Neural cell (in vitro differentiated cells): Measurements from ENCODE around the gene COG2. TPM values are rescaled to one million over a fixed set of nuclear protein-coding genes. Genes with fewer than 3 reads are reported as not detected.

ENCODE experiments used
- H2AFZ ChIP-seq: fragments of 200-600, 300-800 bp; sonication (generic), shearing (Covaris generic); 2 replicates; pipeline ENCODE4 v1.6.0; 2014; ENCODE audit warnings: low read depth, mild to moderate bottlenecking, antibody characterized with exemption, low read length, moderate library complexity
- H3F3A ChIP-seq: fragments of 200-600 bp; shearing (Covaris generic); 2 replicates; pipeline ENCODE4 v1.6.1; 2016; ENCODE audit warnings: mild to moderate bottlenecking, moderate library complexity, mixed read lengths, antibody characterized with exemption, low read length; ENCODE audit not compliant: insufficient read depth, poor library complexity, severe bottlenecking
- H3K27ac ChIP-seq: fragments of 200-600, 300-800 bp; sonication (generic), shearing (Covaris generic); 2 replicates; pipeline ENCODE4 v1.5.1; 2014; ENCODE audit warnings: mild to moderate bottlenecking, low read length, moderate library complexity
- H3K27me3 ChIP-seq: fragments of 300-800, 200-600 bp; sonication (generic), shearing (Covaris generic); 2 replicates; pipeline ENCODE4 v1.6.0; 2014; ENCODE audit warnings: mild to moderate bottlenecking, low read depth, low read length, moderate library complexity; ENCODE audit not compliant: insufficient read depth
- H3K36me3 ChIP-seq: fragments of 300-800, 200-600 bp; sonication (generic), shearing (Covaris generic); 2 replicates; pipeline ENCODE4 v1.5.1; 2014; ENCODE audit warnings: mild to moderate bottlenecking, antibody characterized with exemption, low read length, moderate library complexity; ENCODE audit not compliant: insufficient read depth
- H3K4me2 ChIP-seq: fragments of 300-800, 200-600 bp; sonication (generic), shearing (Covaris generic); 2 replicates; pipeline ENCODE4 v1.6.0; 2014; ENCODE audit warnings: mild to moderate bottlenecking, low read length
- H3K4me3 ChIP-seq: fragments of 300-800, 200-600 bp; sonication (generic), shearing (Covaris generic); 2 replicates; pipeline ENCODE4 v1.5.1; 2014; ENCODE audit warnings: mild to moderate bottlenecking, low read length, moderate library complexity
- H3K79me2 ChIP-seq: fragments of 200-600 bp; shearing (Covaris generic); replicated peaks from 2 replicates; pipeline ENCODE4 v1.6.0; 2014; ENCODE audit warnings: mild to moderate bottlenecking, low read length, moderate library complexity; ENCODE audit not compliant: insufficient read depth
- H3K9ac ChIP-seq: fragments of 300-800, 200-600 bp; sonication (generic), shearing (Covaris generic); 2 replicates; pipeline ENCODE4 v1.6.1; 2016; ENCODE audit warnings: mild to moderate bottlenecking, low read length, mixed read lengths
- H3K9me2 ChIP-seq: fragments of 200-600 bp; shearing (Covaris generic); 2 replicates; pipeline ENCODE4 v1.6.1; 2016; ENCODE audit warnings: mild to moderate bottlenecking, low read length, mixed read lengths; ENCODE audit not compliant: insufficient read depth
- H3K9me3 ChIP-seq: fragments of 200-600, 300-800 bp; sonication (generic), shearing (Covaris generic); 2 replicates; pipeline ENCODE4 v1.6.1; 2016; ENCODE audit warnings: mild to moderate bottlenecking, mixed run types, low read length, moderate library complexity, mixed read lengths
- H4K20me1 ChIP-seq: fragments of 200-600 bp; shearing (Covaris generic); 2 replicates; pipeline ENCODE4 v1.6.1; 2016; ENCODE audit warnings: mild to moderate bottlenecking, mixed run types; ENCODE audit not compliant: insufficient read depth
- EP300 ChIP-seq: fragments of 450-650 bp; conservative IDR thresholded peaks from 2 replicates; pipeline ENCODE4 v1.6.1; 2014; ENCODE audit warnings: antibody characterized with exemption, mild to moderate bottlenecking, moderate library complexity; ENCODE audit not compliant: poor library complexity, severe bottlenecking
- EZH2 ChIP-seq: fragments of 200-600, 300-800 bp; shearing (Covaris generic), sonication (generic); IDR thresholded peaks from 2 replicates; pipeline ENCODE4 v1.6.1; 2014; ENCODE audit warnings: antibody characterized with exemption, low read length, borderline replicate concordance, mild to moderate bottlenecking; ENCODE audit not compliant: insufficient read depth, poor library complexity, severe bottlenecking
- MXI1 ChIP-seq: fragments of 450-650 bp; conservative IDR thresholded peaks from 2 replicates; pipeline ENCODE4 v1.6.1; 2014; ENCODE audit warnings: antibody characterized with exemption, mild to moderate bottlenecking; ENCODE audit not compliant: poor library complexity, severe bottlenecking
- POLR2AphosphoS5 ChIP-seq: IDR thresholded peaks from 2 replicates; pipeline ENCODE4 v1.6.1; 2012
- RAD21 ChIP-seq: fragments of 450-650 bp; conservative IDR thresholded peaks from 2 replicates; pipeline ENCODE4 v1.6.1; 2014; ENCODE audit warnings: antibody characterized with exemption, mild to moderate bottlenecking, moderate library complexity
- SMC3 ChIP-seq: fragments of 450-650 bp; conservative IDR thresholded peaks from 2 replicates; pipeline ENCODE4 v1.6.1; 2014; ENCODE audit warnings: antibody characterized with exemption, mild to moderate bottlenecking, moderate library complexity; ENCODE audit not compliant: poor library complexity
- TAF1 ChIP-seq: IDR thresholded peaks from 2 replicates; pipeline ENCODE4 v1.6.1; 2012; ENCODE audit warnings: low read depth
- polyA plus RNA-seq: library from polyadenylated mRNA; depleted of rRNA; stranded (reverse); fragments of >200 nt; gene quantifications from 2 replicates; pipeline ENCODE4 v1.2.3, GENCODE V29; 2014
- TF ChIP-seq, protein P1 (sequence below): fragments of 450-650 bp; IDR thresholded peaks from 2 replicates; pipeline ENCODE4 v1.5.1; 2014; ENCODE audit warnings: antibody characterized with exemption, mild to moderate bottlenecking, moderate library complexity; ENCODE audit not compliant: poor library complexity, severe bottlenecking
- TF ChIP-seq, protein P2 (sequence below): IDR thresholded peaks from 2 replicates; pipeline ENCODE4 v1.6.1; 2012; ENCODE audit warnings: borderline replicate concordance

COG2 gene
- polyA plus RNA-seq, 1 donor from 2014 or later: 14.5 TPM

DNA sequence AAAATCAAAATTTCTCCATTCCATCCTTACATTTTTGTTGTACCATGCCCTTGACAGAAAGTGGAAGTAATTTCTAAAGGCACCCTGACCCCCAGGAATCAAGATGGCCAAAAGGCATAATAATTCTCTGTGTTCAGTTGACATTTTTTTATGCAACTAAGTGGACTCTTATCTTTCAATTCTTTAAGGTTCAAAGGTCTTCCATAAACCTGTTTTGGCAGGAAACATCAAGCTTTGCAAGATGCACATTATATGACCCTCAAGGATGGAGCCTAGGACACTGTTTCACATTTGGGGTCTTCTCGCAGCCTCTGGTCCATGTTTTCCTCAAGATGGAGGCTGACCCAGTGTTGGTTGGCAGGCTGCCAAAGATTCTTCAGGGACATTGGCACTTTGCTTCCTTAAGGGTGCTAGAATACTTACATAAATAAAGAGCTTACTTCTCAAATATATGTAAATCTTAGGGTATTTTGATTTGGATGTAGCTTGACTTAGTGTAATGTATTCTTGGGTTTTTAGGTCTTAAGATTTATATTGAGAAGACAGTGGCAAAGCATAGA is 48.0 kb upstream of the COG2 start:
- Histone ChIP-seq H3F3A (no peaks in the 10 kb centered on the region), H3K36me3 (no peaks in the 10 kb centered on the region), H3K9me2 (no peaks in the 10 kb centered on the region), H3K27ac (no peak overlapping the region), H3K79me2 (no peaks in the 10 kb centered on the region), H3K9me3 (no peaks in the 10 kb centered on the region), H3K27me3 (no peaks in the 10 kb centered on the region), H3K4me3 (no peak overlapping the region), H3K9ac (no peak overlapping the region), H4K20me1 (no peaks in the 10 kb centered on the region), H2AFZ (no peak overlapping the region), H3K4me2 (no peak overlapping the region)
- TF ChIP-seq TAF1: no peak

DNA sequence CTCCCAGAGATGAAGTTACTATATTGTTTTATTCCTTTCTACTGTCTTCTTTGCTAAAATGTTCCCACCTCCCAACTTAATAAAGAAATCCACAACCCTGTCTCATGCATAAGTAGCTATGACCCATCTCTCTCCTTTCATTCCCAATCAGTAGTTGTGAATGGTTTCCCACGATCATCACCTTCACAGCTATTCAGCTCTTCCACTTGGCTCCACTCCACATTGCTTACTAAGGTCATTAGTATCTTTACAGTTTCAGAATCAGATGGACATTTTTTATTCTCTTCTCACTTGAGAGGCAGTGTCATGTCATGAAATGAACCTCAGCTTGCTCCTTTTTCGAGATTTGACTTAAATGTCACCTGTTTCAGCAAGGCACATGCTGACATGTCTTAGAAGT is 47.1 kb upstream of the COG2 start:
- H3K9me2 ChIP-seq: no peaks in the 10 kb centered on the region
- no peaks in the 10 kb centered on the region for H3K36me3 ChIP-seq
- no peaks in the 10 kb centered on the region for H4K20me1 ChIP-seq
- H3K4me3 ChIP-seq: no peak overlapping the region
- no peaks in the 10 kb centered on the region for H3K27me3 ChIP-seq
- H3F3A ChIP-seq: no peaks in the 10 kb centered on the region
- no peaks in the 10 kb centered on the region for H3K79me2 ChIP-seq
- no peak overlapping the region for H2AFZ ChIP-seq
- H3K4me2 ChIP-seq: no peak overlapping the region
- H3K9ac ChIP-seq: no peak overlapping the region
- no peaks in the 10 kb centered on the region for H3K9me3 ChIP-seq
- no peak overlapping the region for H3K27ac ChIP-seq
- no peak for TF ChIP-seq TAF1

DNA sequence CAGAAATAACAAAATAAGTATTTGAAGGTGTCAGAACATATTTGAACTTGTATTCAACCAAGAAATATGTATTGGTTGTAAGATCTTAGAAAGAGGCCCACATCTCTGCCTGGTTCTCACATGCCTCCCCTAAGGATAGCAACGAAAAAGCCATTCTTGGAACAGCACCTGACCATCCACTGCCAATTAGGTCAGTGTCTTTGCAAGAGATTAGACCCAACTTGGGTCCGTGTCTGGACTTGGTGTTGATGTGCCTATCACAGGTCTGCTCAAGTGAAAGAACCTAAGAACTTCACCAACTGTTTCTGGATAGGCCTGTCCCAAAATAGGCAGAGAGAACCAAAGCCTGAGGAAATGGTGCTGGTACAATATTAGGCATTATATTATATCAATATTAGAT is 46.0 kb upstream of the COG2 start:
- no peak overlapping the region for H2AFZ ChIP-seq

More for the DNA sequence above, 46.0 kb upstream of the COG2 start:
- no peaks in the 10 kb centered on the region for H4K20me1 ChIP-seq
- H3K9ac ChIP-seq: no peak overlapping the region
- no peak for TF ChIP-seq MXI1
- TF ChIP-seq, protein P1, sequence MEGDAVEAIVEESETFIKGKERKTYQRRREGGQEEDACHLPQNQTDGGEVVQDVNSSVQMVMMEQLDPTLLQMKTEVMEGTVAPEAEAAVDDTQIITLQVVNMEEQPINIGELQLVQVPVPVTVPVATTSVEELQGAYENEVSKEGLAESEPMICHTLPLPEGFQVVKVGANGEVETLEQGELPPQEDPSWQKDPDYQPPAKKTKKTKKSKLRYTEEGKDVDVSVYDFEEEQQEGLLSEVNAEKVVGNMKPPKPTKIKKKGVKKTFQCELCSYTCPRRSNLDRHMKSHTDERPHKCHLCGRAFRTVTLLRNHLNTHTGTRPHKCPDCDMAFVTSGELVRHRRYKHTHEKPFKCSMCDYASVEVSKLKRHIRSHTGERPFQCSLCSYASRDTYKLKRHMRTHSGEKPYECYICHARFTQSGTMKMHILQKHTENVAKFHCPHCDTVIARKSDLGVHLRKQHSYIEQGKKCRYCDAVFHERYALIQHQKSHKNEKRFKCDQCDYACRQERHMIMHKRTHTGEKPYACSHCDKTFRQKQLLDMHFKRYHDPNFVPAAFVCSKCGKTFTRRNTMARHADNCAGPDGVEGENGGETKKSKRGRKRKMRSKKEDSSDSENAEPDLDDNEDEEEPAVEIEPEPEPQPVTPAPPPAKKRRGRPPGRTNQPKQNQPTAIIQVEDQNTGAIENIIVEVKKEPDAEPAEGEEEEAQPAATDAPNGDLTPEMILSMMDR: no peak
- no peak for TF ChIP-seq RAD21
- TF ChIP-seq EZH2: no peak
- no peak for TF ChIP-seq SMC3
- TF ChIP-seq, protein P2, sequence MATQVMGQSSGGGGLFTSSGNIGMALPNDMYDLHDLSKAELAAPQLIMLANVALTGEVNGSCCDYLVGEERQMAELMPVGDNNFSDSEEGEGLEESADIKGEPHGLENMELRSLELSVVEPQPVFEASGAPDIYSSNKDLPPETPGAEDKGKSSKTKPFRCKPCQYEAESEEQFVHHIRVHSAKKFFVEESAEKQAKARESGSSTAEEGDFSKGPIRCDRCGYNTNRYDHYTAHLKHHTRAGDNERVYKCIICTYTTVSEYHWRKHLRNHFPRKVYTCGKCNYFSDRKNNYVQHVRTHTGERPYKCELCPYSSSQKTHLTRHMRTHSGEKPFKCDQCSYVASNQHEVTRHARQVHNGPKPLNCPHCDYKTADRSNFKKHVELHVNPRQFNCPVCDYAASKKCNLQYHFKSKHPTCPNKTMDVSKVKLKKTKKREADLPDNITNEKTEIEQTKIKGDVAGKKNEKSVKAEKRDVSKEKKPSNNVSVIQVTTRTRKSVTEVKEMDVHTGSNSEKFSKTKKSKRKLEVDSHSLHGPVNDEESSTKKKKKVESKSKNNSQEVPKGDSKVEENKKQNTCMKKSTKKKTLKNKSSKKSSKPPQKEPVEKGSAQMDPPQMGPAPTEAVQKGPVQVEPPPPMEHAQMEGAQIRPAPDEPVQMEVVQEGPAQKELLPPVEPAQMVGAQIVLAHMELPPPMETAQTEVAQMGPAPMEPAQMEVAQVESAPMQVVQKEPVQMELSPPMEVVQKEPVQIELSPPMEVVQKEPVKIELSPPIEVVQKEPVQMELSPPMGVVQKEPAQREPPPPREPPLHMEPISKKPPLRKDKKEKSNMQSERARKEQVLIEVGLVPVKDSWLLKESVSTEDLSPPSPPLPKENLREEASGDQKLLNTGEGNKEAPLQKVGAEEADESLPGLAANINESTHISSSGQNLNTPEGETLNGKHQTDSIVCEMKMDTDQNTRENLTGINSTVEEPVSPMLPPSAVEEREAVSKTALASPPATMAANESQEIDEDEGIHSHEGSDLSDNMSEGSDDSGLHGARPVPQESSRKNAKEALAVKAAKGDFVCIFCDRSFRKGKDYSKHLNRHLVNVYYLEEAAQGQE: no peak
- TF ChIP-seq EP300: no peak
- no peak for TF ChIP-seq TAF1
- no peak for TF ChIP-seq POLR2AphosphoS5
- no peaks in the 10 kb centered on the region for H3K79me2 ChIP-seq
- H3K4me3 ChIP-seq: no peak overlapping the region
- H3K27ac ChIP-seq: no peak overlapping the region
- no peaks in the 10 kb centered on the region for H3K27me3 ChIP-seq
- no peak overlapping the region for H3K4me2 ChIP-seq
- no peaks in the 10 kb centered on the region for H3F3A ChIP-seq
- H3K36me3 ChIP-seq: no peaks in the 10 kb centered on the region
- H3K9me3 ChIP-seq: no peaks in the 10 kb centered on the region
- no peaks in the 10 kb centered on the region for H3K9me2 ChIP-seq
